Stimulated activated CD4-positive, alpha-beta T cell treated with anti-CD3 and anti-CD28 coated beads, TNF-alpha, amount 100 ng/mL, for 4 hours (primary cell): ENCODE data around the gene PLXND1.

Experiments
- DNase-seq, 3 experiments: peaks; one replicate each; pipeline ENCODE4 v3.0.0-alpha.2; 2020; ENCODE audit warnings: low read depth in 3 of 3

PLXND1 gene

DNA sequence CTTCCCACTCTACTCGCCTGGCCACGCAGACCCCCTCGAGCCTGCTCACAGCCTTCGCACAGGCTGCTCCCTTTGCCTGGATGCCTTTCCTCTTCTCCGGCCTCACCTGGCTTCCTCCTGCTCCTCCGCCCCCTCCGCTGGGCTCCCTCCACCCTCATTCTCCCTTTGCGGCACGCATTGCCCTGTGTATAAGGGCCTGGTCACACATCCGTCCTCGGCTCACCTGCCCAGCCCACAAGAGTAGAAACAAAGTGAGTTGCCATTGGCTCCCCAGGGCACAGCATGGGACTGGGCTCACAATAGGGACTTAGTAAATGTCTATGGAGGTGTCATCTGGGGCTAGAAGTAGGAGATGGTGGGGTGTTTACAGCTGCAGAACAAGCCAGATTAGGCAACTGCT is 4.2 kb downstream of the PLXND1 start:
- DNase-seq, result no peak

DNA sequence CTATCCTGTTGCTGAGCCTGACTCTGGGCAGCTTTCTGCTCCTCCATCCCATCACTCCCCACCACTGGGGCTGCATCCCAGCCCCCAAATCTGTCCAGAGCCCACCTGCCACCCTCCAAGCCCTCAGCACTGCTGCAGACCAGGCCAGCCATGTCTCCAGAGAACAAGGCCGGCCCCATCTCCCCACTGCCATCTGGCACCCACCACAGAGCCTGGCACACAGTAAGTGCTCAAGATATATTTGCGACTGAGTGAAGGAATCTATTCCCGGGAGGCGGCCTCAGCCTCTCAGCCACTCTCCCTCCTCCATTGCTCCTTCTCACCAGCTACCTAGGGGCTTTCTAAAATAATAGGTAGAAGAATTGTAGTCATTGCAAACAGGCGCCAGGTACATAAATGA is 4.8 kb downstream of the PLXND1 start:
- DNase-seq, result no peak

DNA sequence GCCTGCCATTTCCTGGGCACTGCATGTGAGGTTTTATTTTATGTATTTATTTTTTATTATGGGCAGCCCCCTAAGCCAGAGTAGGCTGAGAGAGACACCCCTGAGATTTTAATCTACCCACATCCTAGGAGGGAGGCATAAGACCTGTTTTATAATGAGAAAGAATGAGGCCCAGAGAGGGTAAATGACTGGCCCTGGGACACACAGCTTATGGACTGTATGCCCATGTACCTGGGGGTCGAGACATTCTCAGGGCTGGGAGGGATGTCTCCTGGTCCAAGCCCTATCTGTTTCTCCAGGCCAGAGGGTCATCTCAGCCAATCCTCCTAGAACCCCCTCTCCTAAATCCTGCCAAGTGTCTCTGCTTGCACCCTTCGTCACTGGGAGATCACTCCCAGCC is 6.1 kb downstream of the PLXND1 start:
- DNase-seq, result no peak

DNA sequence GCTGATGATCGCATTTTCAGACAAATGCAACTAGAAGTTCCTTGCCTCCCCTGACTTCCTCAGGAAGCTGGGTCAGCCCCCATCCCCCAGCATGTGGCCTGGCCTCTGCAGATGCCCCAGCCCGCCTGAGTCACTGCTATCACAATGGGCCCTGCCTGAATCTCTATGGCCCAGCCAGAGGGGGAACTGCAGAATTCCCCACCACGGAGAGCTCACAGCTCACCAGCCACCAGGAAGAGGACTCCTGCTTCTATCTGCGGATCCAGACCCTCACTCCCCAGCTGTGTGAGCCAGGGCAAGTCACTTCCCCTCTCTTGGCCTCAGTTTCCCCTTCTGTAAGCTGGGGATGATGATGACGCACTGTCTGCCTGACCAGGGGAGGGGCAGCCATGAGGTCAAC is 6.9 kb downstream of the PLXND1 start:
- no peak for DNase-seq

DNA sequence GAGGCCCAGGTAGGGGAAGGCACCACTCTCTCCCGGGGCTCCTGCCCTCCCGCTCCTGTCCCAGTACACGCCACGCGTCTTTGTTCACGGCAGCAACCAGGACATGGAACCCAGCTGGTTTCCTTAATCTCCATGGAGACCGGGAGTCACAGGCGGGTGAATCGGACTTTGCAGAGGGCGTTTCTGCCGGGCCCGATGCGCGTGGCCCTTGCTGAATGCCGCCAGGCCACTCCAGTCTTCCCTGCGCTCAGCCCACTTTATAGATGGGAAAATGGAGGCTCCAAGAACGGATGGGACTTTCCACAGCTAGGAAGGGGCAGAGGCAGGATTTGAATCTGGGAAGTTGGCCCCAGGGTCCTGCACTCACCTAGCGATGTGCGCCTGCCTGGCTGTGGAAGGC is 7.4 kb downstream of the PLXND1 start:
- no peak for DNase-seq

DNA sequence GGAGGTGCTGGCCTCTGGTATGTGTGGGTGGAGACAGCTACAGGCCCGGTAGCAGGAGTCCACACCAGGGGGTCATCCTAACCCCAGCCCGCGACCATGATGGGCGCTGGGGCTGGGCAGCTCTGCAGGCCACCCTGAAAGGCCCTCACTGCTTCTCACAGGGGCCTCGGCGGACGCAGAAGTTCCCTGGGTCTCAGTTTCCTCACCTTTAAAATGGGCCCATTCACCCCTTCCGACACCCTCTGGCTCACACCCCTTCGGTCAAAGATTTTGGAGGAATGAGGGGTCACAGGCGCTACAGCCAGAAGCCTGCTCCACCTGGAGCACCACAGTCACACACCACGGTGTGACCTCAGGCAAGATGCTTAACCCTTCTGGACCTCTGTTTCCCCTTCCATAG is 8.0 kb downstream of the PLXND1 start:
- no peak for DNase-seq

DNA sequence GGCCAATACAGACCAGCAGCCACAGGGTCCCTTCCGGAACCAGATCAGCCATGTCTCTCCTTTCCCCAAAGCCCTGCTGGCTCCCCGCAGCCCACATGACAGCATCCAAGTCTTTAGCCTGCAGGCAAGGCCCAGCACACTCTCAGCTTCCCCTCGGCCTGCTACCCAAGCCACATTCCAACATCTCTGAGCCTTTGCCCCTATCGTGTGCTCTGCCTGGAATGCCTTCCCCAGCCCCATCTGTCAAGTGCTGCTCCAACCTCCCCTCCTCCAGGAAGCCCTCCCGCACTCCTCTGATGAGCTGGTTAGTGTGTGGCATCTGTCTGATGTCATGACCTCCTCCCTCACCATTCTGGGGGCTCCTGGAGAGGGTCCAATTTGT is 8.5 kb downstream of the PLXND1 start:
- DNase-seq, result no peak

DNA sequence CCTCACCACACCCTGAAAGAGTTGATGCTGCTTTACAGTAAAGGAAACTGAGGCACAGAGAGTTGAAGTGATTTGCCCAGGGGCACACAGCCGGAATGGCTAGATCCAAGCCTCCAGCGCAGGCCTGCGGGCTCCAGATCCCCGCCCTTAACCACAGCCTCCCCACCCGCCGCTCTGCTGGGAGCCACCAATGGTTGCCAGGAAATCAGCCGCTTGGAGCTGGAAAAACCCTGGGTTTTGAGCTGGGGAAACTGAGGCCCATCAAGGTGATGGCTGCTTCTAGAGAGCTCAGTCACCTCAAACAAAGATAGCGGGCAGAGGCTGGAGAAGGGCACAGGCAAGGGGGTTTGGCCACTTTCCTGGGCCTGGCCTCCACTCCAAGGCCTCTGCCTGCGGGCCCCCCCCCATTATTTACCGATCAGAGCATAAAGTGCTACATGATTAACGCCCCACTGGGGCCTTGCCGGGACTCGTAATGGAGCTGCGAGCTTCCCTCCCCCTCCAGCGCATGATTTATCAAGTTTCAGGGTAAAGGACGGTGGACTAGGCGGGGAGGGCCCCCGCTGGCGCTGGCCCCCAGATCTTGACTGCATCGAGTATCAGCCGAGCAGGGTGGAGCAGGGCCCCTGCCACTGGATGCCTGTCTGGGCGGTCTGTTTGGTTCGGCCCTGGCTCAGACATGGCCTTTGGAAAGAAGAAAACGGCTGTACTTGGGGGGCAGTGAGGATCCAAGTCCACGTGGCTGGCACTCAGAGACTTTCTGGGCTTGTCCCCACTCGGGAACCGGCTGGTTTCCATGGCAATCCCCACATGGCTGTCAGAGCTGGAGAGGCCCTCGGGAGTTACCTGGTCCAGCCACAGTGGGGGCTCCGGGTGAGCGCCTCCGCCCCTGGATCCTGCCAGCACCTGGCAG is 9.1 kb downstream of the PLXND1 start:
- DNase-seq, result no peak

DNA sequence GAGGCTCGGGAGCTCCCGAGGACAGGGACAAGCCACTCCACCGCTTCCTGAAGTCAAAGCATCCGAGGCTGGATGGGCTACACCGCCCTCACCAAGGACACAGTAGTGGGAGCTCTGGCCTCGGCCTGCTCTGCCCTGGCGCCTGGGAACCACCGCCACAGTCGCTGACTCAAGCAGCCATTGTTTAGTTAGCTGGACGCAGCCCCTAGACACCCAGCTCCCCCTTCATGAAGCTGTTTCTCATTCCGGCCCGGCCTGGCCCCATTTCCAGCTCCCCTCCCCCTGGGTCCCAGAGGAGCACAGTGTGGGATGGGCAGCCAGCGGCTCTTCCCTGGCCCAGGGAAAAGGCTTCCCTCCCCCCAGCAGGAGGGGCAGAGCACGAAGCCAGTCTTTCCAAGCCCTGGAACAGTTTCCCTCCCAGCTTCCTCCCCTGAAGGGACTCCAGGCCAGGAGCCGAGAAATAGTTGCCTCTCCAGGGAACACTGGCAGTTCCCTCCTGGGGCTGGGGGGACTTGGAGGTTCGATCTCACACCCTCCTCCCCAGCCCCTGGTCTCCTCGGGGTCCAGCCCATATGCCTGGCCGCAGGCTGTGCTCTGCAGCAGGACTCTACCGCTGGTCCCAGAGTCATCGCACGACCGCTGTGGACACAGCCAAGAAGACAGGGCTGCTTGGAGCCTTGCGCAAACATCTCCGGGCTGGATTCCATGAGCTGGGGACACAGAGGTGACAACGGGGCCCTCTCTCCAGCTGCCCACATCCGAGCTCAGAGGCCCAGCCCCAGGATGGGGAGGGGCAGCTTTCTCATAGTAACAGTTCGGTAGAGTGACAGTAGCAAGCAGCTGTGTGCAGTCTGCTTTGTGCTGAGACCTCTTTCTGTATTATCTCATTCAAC is 10.0 kb downstream of the PLXND1 start:
- no peak for DNase-seq

DNA sequence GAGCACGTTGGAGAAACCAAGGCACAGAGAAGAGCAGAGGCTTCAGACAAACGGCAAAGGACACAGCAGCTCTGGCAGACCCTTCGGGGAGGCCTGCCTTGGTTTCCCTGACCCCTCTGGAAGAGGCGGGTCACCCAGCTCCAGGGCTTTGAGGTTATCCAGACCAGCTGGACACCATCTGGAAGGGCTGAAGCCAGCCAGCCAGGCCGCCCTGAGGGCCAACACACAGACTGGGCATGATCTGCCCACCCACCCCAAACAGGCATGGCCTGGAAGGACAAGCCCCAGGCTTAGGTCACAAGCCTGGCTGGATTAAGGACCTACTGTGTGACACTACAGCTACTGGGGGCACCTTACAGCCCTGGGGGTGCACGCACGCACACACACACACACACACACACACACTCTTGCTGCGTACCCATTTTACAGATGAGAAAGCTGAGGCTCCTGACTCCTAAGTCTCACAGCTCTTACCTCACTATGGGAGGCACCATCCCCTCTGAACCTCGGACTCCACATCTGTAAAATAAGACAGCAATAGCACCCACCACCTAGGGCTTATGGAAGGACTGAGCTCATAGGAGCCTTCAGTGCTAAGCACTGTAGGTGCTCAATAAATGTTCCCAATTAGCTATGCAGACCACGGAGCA is 10.8 kb downstream of the PLXND1 start:
- DNase-seq, result no peak

DNA sequence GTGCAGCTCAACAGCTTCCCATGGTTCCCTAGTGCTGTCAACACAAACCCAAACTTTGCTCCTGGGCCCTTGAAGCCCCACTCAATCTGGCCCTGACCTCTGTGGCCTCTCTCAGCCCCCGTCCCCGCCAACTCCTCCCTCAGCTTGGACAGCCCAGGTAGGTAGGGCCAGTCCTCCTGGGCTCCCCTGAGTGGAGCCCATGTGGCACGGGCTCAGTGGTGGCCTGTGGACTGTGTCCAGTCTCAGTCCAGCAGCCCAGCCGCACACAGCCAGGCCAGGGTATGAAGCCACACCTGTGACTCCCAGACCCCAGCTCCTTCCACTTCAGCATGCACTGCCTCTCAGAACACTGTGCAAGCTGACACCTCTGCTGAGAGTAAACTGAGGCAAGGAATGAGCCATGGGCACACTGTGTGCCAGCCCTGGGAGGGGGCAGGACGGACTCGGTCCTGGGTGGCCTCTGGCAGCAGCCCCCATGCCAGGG is 11.5 kb downstream of the PLXND1 start:
- DNase-seq, result no peak

DNA sequence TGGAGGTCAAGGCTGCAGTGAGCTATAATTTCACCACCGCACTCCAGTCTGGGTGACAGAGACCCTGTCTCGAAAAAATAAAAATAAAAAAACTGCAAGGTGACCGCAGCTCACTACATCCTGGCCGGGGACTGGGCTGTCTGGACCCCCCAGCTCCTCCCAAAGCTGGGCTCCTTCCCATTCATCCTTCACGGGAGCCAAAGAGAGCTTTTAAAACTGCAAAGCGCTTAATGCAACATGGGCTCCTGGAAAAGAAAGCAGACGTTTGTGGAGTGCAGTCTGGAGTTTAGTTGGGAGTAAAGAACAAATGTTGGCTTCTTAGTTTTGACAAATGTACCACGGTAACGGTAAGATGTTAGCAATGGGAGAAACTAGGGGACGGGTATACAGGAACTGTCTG is 12.1 kb downstream of the PLXND1 start:
- DNase-seq, result no peak

DNA sequence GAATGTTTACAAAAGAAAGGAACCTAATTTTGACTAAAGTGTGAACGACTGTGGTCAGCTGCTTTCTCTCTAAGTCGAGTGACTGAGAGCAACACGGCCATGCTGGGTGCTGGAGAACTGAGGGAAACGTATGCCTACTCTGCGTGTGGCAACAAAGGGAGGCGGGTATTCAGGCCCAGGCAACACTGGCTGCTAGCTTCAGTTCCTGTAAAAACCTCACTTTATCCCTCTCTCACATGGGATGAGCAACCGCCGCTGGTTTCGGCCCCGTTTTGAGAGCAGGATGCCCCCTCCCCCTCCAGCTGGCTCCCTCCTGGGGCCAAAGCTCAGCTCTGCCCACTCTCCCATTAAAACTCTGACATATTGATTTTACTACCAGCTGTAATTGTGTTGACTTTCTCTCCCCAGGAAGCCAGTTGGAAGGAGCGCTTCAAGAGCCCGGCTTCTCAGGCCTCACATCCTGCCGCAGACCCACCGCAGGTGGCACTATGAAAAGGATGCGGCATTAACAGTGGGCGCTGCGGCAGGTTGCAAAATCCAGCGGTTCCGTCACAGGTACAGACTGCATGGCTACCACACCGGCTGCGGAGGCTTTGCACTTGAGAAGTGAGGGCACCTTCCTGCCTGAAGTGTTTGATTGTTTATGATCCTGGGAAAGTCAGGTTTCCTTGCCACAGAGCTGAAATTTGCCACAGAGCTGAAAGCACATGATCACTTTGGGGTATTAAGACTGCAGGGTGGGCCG is 12.7 kb downstream of the PLXND1 start:
- DNase-seq, result no peak

DNA sequence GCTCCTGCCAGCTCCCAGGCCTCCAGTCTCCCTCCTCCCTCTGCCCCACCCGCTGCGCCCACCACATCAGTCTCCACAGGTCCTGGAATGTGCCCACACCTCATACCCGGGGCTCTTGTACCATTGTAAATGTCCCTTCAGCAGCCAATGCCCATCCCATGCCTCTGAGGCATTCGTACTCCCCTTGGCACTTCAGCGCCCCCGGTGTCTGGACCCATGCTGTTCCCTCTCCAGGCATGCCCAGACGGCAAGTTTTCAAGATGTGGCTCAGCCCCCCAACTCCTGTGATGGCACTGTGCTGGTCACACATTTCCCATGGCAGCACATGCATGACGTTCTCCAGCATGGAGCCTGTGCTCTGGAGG is 13.3 kb downstream of the PLXND1 start:
- DNase-seq, result no peak

DNA sequence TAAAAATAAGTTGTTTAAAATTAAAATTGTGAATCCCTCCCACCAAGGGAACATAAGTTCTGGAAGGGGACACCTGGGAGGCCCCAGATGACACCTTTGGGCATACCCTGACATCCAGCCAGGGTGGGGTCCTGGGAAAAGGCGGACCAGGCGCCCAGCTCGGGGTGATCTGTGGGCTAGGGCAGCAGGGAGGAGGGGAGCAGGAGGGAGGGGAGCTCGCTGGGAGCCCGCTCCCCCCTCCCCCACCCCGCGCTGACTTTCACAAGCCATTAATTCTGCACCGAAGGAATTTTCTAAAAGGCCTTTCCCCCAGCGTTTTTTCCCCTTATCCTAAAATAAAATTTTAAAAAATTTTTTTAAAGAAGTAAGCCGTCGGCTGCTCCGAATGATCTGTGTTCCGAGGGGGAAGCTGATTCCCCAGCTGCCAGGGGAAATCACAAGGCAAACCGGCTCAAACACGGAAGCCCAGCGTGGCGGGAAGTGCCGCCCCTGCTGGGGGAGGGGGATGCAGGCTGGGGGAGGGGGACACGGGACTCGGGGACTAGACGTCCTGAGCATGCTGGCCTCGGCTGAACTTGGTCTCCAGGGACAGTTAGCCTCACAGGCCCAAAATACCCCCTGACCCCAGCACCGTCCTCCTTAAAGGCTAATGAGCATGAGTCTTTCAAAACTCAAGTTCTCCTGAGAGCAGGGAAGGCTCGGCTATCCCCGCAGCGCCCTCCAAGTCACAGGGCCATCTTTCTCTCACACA is 13.9 kb downstream of the PLXND1 start:
- no peak for DNase-seq

DNA sequence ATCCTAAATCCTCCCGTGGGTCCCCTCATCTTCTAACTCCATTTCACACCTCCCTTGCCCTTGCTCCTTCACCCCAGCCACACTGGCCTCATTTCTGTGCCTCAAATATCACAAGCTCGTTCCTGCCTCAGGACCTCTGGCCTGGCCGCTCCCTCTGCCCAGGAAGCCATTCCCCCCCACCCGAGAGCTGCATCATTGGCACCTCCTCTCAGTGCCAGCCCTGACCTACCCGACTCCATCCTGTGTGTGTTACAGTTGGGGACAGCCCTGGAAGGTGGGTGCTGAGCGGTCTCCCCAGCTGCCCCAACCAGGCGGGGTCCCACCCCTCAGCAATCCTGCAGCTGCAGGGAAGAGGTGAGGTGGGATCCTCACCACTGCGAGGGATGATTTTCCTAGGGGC is 14.5 kb downstream of the PLXND1 start:
- no peak for DNase-seq

DNA sequence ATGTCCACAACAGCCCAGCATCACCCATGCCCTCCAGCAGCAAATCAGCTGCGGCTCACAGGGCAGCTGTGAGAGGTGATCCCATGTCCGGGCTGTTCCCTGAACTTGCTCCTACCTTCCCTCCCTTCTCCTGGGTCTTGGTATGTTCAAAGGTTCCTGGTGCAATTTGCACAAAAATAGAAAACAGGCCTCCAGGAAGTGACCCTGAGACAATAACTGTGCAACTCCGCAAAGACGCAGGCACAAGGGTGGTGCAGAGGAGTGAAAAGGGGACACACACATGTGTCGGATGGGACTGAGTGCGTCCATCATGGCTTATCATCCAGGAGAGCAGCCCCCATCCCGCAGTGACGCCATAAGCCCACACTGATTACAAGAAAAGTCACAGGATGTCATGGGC is 16.3 kb downstream of the PLXND1 start:
- no peak for DNase-seq

DNA sequence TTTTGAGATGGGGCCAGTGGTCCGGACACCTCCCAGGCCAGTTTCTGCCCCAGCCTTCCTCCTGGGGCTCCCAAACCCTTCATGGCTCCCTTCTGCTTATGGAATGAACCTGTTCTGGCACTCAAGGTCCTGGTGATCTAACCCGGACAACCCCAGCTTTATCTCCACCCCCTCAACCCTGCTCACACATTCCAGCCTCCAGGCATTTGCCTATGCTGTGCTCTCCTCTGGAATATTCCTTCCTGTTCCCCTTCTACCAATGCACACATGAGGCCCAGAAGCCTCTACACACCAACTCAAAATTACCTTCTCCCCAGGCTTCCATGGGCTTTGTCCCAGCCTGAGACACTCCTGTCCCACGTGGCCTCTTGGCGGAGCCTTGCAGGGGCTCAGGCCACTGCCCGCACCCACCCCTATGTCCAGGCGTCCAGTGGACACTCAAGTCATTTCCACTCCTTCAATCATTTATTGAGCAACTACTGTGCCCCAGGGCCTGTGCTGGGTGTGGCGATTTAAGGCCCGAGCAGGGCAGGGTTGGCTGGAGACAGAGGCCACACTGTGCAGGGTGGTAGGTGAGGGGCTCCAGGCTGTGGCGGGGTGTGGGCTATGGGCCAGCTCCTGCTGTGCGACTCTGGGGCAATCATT is 18.8 kb downstream of the PLXND1 start:
- no peak for DNase-seq

DNA sequence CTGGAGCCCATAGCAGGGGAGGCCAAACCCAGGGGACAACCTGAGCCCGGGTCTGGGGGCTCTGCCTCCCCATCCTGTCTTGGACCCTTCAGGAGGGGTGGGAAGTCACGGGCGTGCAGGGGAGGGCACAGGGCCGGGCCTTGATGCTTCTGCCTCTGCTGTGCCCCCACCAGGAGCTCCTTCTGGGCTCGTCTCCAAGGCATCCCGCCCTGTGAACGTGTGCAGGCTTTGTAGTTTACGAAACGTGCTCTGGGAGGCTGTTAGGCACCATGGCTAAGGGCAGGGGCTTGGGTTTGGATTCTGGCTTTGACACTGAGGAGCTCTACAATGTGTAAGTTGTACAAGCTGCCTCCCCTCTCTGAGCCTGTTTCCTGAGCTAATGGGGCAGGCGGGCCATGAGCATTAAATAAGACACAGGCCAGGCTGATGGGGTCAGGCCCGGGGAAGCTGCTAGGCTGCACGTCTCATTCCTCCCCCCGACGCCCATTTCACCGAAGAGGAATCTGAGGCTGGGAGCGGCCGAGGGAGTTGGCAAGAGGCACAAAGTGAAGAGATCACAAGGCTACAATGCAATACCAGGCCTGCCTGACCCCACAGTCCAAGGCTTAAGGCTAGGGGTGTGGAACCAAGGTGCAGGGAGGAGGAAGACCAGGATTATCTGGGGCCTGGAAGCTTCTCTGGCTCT is 19.6 kb downstream of the PLXND1 start:
- DNase-seq, result no peak
